Occipital lobe (tissue), 2 donors: Measurements from ENCODE around the gene FBXL4. TPM values are rescaled to one million over a fixed set of nuclear protein-coding genes. Genes with fewer than 3 reads are reported as not detected.

Experiments
- DNase-seq: peaks from one replicate; lab custom pipeline; 2025; lab: John Stamatoyannopoulos, UW
- total RNA-seq: library from RNA; depleted of rRNA; stranded (reverse); fragments of >200 nt; gene quantifications from one replicate; pipeline ENCODE4 v1.2.3, GENCODE V29; 2014

Gene FBXL4
- total RNA-seq, 1 donor from 2014 or later, result 44.6 TPM

DNA sequence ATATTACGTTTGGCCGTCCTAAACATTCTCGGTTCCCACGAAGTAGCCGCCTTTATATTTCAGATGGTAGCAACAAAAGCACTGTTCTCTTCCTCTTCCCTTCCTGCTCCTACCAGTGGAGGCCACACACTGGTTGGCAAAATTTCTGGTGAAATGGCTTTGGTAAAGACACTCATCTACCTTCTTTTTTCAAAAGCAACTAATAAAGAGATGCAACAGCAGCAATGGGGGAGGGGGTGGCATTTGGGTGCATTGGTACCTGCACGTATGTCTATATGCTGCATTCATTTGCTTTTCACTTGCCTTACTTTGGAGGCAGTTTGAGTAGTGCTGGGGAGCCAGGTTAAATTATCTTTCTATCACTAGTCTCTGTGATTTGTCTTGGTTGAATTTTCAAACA is 107.4 kb downstream of the FBXL4 start:
- no peak for DNase-seq

GRCh38 chr6:98839781-98840361 is 107.9 kb downstream of the FBXL4 start:
- DNase-seq, result peak; percentile 44

- DNase-seq, result no peak
Observed at GRCh38 chr6:98838975-98839374, 108.8 kb downstream of the FBXL4 start.

DNA sequence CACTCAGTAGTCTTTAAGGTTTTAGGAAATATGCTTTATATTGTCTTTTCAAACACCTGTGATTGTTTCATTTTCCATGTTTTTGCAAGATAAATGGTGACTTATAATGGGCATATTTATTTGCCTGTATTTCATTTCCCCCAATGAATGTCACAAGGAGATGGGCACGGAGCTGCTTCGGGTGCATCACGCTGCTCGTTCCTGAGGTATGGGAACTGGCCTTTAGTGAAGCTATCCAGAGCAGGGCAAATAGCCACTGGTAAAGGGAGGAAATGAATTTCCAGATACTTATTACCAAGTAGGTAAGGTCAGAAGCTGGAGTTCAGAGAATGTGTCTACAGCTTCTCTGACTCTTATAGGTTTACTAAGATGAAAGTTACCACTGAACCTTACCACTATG is 109.7 kb downstream of the FBXL4 start:
- no peak for DNase-seq

DNA sequence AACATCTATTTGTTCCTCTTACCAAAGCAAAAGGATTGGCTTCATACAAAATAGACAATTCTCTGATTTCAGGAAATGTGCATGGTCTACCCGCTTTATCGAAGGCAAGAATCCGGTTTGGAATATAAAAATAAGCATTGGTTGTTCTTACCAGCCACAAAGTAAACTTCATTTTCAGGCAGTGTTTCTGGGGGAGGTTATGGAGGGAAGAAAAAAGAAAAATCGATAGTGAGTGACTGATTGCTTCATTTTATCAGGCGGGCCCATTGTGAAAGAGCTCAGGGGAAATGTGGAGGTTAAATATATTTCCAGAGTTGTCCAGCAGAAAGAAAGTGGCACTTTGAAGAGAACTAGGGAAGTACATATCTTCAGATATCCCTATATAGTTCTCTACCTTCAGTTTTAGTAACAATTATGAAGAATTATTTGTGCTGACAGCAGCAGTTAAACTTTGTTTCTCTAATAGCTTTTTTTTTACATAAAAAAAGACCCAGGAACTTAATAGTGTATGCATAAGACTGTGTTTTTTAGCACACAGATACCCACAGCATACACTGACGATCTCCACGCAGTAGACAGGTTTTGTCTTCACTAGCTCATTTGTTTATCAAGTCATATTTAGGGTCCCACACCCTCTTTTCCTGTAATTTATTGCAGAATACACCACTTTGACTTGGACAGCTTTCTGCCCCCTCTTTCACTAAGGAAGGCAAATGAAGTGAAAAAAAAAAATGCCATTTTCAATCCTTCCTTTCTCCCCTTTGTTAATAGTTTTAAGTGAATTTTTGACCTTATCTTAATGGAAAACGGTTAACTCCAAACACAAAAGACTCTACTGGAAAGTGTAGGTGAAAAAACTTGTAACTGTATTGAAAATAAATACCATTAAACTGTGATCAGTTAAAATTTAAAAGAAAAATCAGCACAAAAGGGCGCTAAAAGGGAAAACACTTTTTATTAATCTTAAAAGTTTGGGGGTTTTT is 110.5 kb downstream of the FBXL4 start:
- no peak for DNase-seq

DNA sequence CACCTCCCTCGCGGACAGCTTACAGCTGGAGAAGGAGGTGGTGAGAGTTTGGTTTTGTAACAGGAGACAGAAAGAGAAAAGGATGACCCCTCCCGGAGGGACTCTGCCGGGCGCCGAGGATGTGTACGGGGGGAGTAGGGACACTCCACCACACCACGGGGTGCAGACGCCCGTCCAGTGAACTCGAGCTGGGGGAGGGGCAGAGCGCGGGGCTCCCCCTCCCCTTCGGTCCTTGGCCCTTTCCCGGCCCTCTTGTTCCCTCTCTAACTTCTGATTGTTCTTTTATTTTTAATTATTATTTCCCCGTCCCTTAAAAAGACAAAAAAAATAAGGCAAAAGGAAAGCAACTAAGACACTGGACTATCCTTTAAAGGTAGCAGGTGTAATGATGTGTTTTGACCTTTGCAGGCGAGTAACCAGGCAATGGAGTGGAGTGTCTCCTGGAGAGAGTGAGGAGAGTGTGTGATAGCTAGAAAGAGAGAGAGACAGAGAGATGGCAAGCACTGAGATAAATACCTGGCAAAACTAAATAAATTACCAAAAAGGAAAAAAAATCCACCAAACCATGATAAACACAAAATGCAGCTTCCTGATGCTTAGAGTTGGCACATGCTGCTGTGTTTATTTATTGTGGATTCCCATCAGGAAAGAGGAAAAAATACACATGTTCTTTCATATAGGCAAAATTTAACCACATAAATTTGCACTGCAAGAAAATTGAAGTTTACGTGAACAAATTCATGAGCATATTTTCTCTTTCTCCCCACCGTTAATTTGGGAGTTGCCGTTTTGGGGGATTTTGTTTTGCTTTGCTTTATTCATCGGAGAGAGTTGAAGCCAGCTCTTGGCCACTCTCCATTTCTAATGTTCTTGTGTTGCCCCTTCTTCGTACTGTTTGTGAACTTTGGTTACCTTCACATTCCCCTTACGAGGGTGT is 111.5 kb downstream of the FBXL4 start:
- peak; percentile 45 for DNase-seq

DNA sequence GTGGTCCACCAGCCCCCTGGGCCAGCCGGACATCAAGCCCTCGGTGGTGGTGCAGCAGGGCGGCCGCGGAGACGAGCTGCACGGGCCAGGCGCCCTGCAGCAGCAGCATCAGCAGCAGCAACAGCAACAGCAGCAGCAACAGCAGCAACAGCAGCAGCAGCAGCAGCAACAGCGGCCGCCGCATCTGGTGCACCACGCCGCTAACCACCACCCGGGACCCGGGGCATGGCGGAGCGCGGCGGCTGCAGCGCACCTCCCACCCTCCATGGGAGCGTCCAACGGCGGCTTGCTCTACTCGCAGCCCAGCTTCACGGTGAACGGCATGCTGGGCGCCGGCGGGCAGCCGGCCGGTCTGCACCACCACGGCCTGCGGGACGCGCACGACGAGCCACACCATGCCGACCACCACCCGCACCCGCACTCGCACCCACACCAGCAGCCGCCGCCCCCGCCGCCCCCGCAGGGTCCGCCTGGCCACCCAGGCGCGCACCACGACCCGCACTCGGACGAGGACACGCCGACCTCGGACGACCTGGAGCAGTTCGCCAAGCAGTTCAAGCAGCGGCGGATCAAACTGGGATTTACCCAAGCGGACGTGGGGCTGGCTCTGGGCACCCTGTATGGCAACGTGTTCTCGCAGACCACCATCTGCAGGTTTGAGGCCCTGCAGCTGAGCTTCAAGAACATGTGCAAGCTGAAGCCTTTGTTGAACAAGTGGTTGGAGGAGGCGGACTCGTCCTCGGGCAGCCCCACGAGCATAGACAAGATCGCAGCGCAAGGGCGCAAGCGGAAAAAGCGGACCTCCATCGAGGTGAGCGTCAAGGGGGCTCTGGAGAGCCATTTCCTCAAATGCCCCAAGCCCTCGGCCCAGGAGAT is 112.4 kb downstream of the FBXL4 start:
- DNase-seq, result no peak

GRCh38 chr6:98834060-98835031 is 113.4 kb downstream of the FBXL4 start, which contains the start of gene POU3F2:
Gene POU3F2 (plus strand): TSS chr6:98834574. CDS start chr6:98834874, 300 bp downstream.
- DNase-seq, result peak; percentile 96

DNA sequence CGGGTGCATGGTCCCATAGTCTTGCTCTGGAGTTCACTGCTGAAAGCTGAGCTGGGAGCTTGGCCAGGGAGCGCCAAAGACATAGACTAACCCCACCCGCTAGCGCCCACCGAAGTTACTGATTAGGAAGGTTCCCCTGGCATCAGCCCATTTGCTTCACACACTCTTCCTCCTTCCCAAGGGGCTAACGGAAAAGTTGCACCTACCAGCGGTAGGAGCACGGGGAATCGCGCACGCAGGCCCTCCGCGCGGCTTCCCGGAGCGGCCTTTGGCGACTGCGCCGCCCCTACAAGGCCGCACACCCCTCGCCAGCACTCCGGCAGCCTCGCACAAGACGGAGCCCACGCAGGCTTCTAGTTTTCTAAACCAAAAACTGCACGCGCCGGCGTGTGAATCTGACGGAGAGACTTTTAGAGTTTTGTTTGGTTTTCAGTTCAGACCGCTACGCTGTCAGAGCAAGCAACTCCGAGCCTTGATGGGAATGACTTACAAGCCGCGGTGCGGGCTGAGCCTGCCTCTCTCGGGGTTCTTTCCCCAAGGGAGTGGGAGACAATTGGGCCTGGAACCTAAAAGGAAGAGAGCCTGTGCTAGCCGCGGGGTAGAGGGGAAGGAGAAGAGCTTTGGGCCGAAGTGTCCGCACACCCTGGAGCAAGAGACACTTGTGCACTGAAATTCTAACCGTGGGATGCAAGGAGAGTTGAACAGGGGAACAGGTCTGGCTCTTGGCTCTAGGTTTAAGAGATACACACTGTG is 114.3 kb downstream of the FBXL4 start:
- DNase-seq, result peak; percentile 67

GRCh38 chr6:98833057-98833306 is 114.8 kb downstream of the FBXL4 start:
- peak; percentile 72 for DNase-seq

- peak; percentile 81 for DNase-seq
Observed at GRCh38 chr6:98832284-98833056, 115.3 kb downstream of the FBXL4 start.

DNA sequence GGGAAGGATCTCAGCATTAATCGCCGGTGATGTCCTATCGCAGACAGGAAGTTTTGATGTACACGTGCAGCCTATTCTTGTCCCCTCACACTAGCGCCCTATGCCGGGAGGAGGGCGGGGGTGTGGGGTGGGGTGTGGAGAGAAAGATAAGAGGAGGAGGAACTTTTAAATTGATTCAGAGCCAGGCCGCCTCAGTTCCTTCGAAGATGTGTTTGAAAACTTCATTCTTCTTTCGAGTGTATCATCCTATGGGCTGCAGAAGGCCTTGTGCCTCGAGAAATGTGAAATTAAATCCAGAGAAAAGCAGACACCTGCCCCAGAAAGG is 115.8 kb downstream of the FBXL4 start:
- no peak for DNase-seq

GRCh38 chr6:98831057-98831958 is 116.4 kb downstream of the FBXL4 start:
- peak; percentile 47 for DNase-seq

GRCh38 chr6:98830146-98830545 is 117.6 kb downstream of the FBXL4 start:
- no peak for DNase-seq

DNA sequence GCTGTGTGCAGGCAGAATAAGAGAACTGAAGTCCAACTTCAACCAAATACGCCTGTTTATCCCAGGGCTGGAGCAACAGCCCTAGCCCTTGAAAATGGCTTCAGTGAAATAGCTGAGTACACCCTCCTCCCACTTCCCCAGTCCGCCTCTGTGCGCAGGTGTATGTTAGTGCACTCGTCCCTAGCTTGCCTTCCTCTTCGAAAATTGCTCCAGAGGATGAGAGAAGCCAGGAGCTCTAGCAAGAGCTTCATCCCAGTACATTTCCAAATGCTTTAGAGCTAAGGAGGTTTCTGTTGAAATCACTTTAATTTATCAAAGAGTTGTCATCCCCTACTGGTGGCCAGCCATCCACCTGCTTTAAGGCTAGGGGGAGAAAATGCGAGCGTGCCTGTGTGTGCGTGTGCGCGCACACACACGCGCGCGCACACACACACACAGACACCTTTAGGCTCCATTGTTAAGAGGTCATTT is 118.8 kb downstream of the FBXL4 start:
- DNase-seq, result no peak

GRCh38 chr6:98828211-98828788 is 119.4 kb downstream of the FBXL4 start:
- no peak for DNase-seq
